ENCODE results near the gene SPI1. TPM values are rescaled to one million over a fixed set of nuclear protein-coding genes. Genes with fewer than 3 reads are reported as not detected.

The SPI1 gene
- total RNA-seq (21.1 TPM), polyA plus RNA-seq (40.0 TPM)
- long read RNA-seq, donor 1, partial matches to known transcripts: 0 of 3 reads
- long read RNA-seq, donor 1, other reads (novel, unspliced or antisense): 0 of 3 reads
- long read RNA-seq, donor 2: 0 reads
- long read RNA-seq, donor 3, transcript SPI1-202 (5 exons, 1,403 nt): major isoform, 6 of 10 reads
- long read RNA-seq, donor 3, partial matches to known transcripts: 0 of 10 reads
- long read RNA-seq, donor 3, other reads (novel, unspliced or antisense): 0 of 10 reads
- long read RNA-seq, donor 4, transcript SPI1-202 (5 exons, 1,403 nt): major isoform, 5 of 9 reads
- long read RNA-seq, donor 4, partial matches to known transcripts: 0 of 9 reads
- long read RNA-seq, donor 4, other reads (novel, unspliced or antisense): 0 of 9 reads
- long read RNA-seq, donor 5, transcript SPI1-202 (5 exons, 1,403 nt): major isoform, 17 of 26 reads
- long read RNA-seq, donor 5, transcript SPI1-201 (5 exons, 1,168 nt): minor isoform, 6 of 26 reads
- long read RNA-seq, donor 5, partial matches to known transcripts: 0 of 26 reads
- long read RNA-seq, donor 5, other reads (novel, unspliced or antisense): 0 of 26 reads
- long read RNA-seq, donor 6, transcript SPI1-202 (5 exons, 1,403 nt): major isoform, 11 of 15 reads
- long read RNA-seq, donor 6, partial matches to known transcripts: 0 of 15 reads
- long read RNA-seq, donor 6, other reads (novel, unspliced or antisense): 0 of 15 reads
- long read RNA-seq, donor 7, transcript SPI1-202 (5 exons, 1,403 nt): major isoform, 13 of 26 reads
- long read RNA-seq, donor 7, transcript SPI1-201 (5 exons, 1,168 nt): minor isoform, 5 of 26 reads
- long read RNA-seq, donor 7, partial matches to known transcripts: 5 of 26 reads
- long read RNA-seq, donor 7, other reads (novel, unspliced or antisense): 0 of 26 reads
- long read RNA-seq, donor 8, partial matches to known transcripts: 0 of 8 reads
- long read RNA-seq, donor 8, other reads (novel, unspliced or antisense): 0 of 8 reads
- long read RNA-seq, donor 9, transcript SPI1-202 (5 exons, 1,403 nt): major isoform, 5 of 7 reads
- long read RNA-seq, donor 9, partial matches to known transcripts: 0 of 7 reads
- long read RNA-seq, donor 9, other reads (novel, unspliced or antisense): 0 of 7 reads
- long read RNA-seq, donor 10, partial matches to known transcripts: 0 of 6 reads
- long read RNA-seq, donor 10, other reads (novel, unspliced or antisense): 0 of 6 reads

DNA sequence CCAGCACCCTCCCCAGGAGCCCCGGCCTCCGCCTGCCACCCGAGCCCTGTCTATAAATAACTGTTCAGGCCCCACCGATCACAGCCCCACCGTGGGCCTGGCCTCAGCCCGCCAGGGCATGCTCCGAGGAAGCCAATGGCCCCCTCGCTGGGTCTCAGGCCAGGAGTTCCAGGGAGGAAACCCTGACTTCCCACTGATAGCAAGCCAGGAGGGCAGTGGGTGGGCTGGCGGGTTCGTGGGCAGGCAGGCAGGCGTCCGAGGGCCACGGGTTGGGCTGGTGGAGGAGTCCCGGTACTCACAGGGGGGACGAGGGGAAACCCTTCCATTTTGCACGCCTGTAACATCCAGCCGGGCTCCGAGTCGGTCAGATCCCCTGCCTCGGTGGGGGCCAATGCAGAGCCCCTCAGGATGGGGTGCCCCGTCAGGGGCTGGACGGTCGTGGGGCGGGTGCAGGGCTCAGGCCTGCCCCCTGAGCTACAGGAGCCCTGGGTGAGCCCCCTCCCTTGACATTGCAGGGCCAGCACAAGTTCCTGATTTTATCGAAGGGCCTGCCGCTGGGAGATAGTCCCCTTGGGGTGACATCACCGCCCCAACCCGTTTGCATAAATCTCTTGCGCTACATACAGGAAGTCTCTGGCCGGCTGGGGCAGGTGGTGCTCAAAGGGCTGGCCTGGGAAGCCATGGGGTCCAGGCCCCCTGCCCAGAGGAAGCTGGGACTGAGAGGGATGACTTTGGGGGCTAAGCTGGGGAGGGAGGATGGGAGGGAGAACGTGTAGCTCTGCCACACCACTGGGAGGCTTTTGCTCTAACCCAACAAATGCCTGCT is at the start of gene SPI1:
SPI1 (minus strand) TSS at position 538 of the 826 bp plus-strand sequence; CDS start at position 344, 194 bp downstream.
- H3K27me3 ChIP-seq (ENCODE audit: control insufficient read depth in 2 of 2, insufficient read depth in 1 of 2, low read length in 1 of 2): peaks cover 0 to 3% of the 10 kb centered on the region in 2 donors
- no peaks in the 10 kb centered on the region for H3K36me3 ChIP-seq (ENCODE audit: control insufficient read depth in 2 of 2, insufficient read depth in 2 of 2, low read length in 1 of 2)
- no peaks in the 10 kb centered on the region for H3K9me3 ChIP-seq (ENCODE audit: control insufficient read depth in 2 of 2, insufficient read depth in 1 of 2, low read length in 1 of 2)
- peak in 1 of 9 donors; percentile 55 for DNase-seq (ENCODE audit: low read depth in 6 of 9, low spot score in 9 of 9)
- H3K4me1 ChIP-seq (ENCODE audit: control insufficient read depth in 2 of 2, insufficient read depth in 2 of 2, low read length in 2 of 2): peaks cover 2 to 15% of the 10 kb centered on the region in 2 donors
- peak within 1 kb of the TSS in 1 of 2 donors; percentile 34 for H3K4me3 ChIP-seq (ENCODE audit: low read length in 2 of 2)
- H3K27ac ChIP-seq (ENCODE audit: low read depth in 1 of 2, low read length in 1 of 2): peak within 1 kb of the TSS; percentile 56 to 64
- WGBS: 22% methylated on average over 31 of the region's 31 CpGs

DNA sequence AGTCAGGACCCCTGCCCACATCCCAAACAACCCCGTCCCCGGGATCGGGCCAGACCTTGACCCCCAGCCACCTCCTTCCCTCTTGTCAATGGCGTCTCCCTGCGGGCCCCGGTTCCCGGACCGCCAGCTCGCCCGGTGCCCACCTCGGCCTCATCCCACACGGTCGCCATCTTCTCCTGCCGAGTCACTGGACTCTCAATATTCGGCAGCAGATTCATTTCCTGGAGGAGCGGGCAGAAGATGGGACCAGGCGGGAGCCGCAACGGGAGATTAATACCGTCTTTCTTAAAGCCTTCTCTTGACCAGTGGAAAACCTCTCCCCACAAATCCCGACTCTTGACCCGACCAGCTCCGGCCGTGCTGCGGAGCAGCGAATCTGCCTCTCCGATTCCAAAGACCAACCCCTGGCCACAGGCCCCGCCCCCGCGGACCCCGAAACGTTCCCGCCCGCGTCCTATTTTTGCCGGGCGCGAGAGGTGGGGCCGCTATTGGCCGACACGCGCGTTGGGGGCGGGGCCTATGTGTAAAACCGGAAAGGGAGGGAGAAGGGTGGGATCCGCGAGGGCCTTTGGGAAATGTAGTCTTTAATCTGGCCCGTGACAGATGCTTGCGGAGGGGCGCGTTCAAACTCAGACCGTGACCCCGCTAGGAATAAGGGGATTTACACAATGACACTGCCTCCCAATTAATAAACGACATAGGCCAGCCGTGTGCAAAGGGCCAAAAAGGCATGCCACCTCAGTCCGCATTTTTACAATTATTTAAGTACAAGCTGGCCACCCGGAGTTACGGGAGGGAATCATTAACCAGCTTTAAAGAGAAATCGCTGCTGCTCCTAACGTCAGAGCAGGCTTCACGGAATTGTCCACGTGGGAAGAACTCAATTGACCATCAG is 48.0 kb upstream of the SPI1 start, which contains the start of gene PSMC3:
PSMC3 (minus strand) TSS at position 378 of the 895 bp plus-strand sequence; CDS start at position 218, 160 bp downstream.
- peaks cover 0 to 3% of the 10 kb centered on the region in 2 donors for H3K9me3 ChIP-seq (ENCODE audit: control insufficient read depth in 2 of 2, insufficient read depth in 1 of 2, low read length in 1 of 2)
- peak within 1 kb of the TSS; percentile 73 to 86 for H3K27ac ChIP-seq (ENCODE audit: low read depth in 1 of 2, low read length in 1 of 2)
- H3K36me3 ChIP-seq (ENCODE audit: control insufficient read depth in 2 of 2, insufficient read depth in 2 of 2, low read length in 1 of 2): peaks cover 35% of the 10 kb centered on the region in 2 donors
- no peaks in the 10 kb centered on the region for H3K27me3 ChIP-seq (ENCODE audit: control insufficient read depth in 2 of 2, insufficient read depth in 1 of 2, low read length in 1 of 2)
- peak within 1 kb of the TSS; percentile 81 to 100 for H3K4me3 ChIP-seq (ENCODE audit: low read length in 2 of 2)
- peak; percentile 88 to 98 (median 95) for DNase-seq (ENCODE audit: low read depth in 6 of 9, low spot score in 9 of 9)
- peaks cover 22 to 34% of the 10 kb centered on the region in 2 donors for H3K4me1 ChIP-seq (ENCODE audit: control insufficient read depth in 2 of 2, insufficient read depth in 2 of 2, low read length in 2 of 2)
- under 1% methylated on average over 62 of the region's 62 CpGs for WGBS

GRCh38 chr11:47425611-47426010 is 47.3 kb upstream of the SPI1 start:
- H3K27ac ChIP-seq (ENCODE audit: low read depth in 1 of 2, low read length in 1 of 2): peak overlapping the region in 1 of 2 donors; percentile 86
- DNase-seq (ENCODE audit: low read depth in 6 of 9, low spot score in 9 of 9): no peak
- H3K4me3 ChIP-seq (ENCODE audit: low read length in 2 of 2): peak overlapping the region; percentile 81 to 100
- H3K36me3 ChIP-seq (ENCODE audit: control insufficient read depth in 2 of 2, insufficient read depth in 2 of 2, low read length in 1 of 2): peaks cover 42% of the 10 kb centered on the region in 2 donors
- peaks cover 0 to 3% of the 10 kb centered on the region in 2 donors for H3K9me3 ChIP-seq (ENCODE audit: control insufficient read depth in 2 of 2, insufficient read depth in 1 of 2, low read length in 1 of 2)
- H3K4me1 ChIP-seq (ENCODE audit: control insufficient read depth in 2 of 2, insufficient read depth in 2 of 2, low read length in 2 of 2): peaks cover 17 to 27% of the 10 kb centered on the region in 2 donors
- WGBS: under 1% methylated on average over 14 of the region's 14 CpGs
- no peaks in the 10 kb centered on the region for H3K27me3 ChIP-seq (ENCODE audit: control insufficient read depth in 2 of 2, insufficient read depth in 1 of 2, low read length in 1 of 2)

- H3K9me3 ChIP-seq (ENCODE audit: control insufficient read depth in 2 of 2, insufficient read depth in 1 of 2, low read length in 1 of 2): no peaks in the 10 kb centered on the region
- no peak overlapping the region for H3K4me3 ChIP-seq (ENCODE audit: low read length in 2 of 2)
- H3K27ac ChIP-seq (ENCODE audit: low read depth in 1 of 2, low read length in 1 of 2): no peak overlapping the region
- no peak for DNase-seq (ENCODE audit: low read depth in 6 of 9, low spot score in 9 of 9)
- H3K4me1 ChIP-seq (ENCODE audit: control insufficient read depth in 2 of 2, insufficient read depth in 2 of 2, low read length in 2 of 2): no peaks in the 10 kb centered on the region
- peaks cover 85 to 88% of the 10 kb centered on the region in 2 donors for H3K36me3 ChIP-seq (ENCODE audit: control insufficient read depth in 2 of 2, insufficient read depth in 2 of 2, low read length in 1 of 2)
- 96% methylated on average over 23 of the region's 23 CpGs for WGBS
- no peaks in the 10 kb centered on the region for H3K27me3 ChIP-seq (ENCODE audit: control insufficient read depth in 2 of 2, insufficient read depth in 1 of 2, low read length in 1 of 2)
These were observed 40.3 kb upstream of the SPI1 start for GRCh38 chr11:47418454-47419259.

GRCh38 chr11:47417712-47418111 is 39.4 kb upstream of the SPI1 start:
- Histone ChIP-seq H3K9me3 (ENCODE audit: control insufficient read depth in 2 of 2, insufficient read depth in 1 of 2, low read length in 1 of 2) (no peaks in the 10 kb centered on the region), H3K36me3 (ENCODE audit: control insufficient read depth in 2 of 2, insufficient read depth in 2 of 2, low read length in 1 of 2) (peaks cover 83 to 85% of the 10 kb centered on the region in 2 donors), H3K4me1 (ENCODE audit: control insufficient read depth in 2 of 2, insufficient read depth in 2 of 2, low read length in 2 of 2) (no peaks in the 10 kb centered on the region), H3K4me3 (ENCODE audit: low read length in 2 of 2) (no peak overlapping the region), H3K27me3 (ENCODE audit: control insufficient read depth in 2 of 2, insufficient read depth in 1 of 2, low read length in 1 of 2) (no peaks in the 10 kb centered on the region), H3K27ac (ENCODE audit: low read depth in 1 of 2, low read length in 1 of 2) (no peak overlapping the region)
- DNase-seq (ENCODE audit: low read depth in 6 of 9, low spot score in 9 of 9): no peak
- 98% methylated on average over 6 of the region's 6 CpGs for WGBS

DNA sequence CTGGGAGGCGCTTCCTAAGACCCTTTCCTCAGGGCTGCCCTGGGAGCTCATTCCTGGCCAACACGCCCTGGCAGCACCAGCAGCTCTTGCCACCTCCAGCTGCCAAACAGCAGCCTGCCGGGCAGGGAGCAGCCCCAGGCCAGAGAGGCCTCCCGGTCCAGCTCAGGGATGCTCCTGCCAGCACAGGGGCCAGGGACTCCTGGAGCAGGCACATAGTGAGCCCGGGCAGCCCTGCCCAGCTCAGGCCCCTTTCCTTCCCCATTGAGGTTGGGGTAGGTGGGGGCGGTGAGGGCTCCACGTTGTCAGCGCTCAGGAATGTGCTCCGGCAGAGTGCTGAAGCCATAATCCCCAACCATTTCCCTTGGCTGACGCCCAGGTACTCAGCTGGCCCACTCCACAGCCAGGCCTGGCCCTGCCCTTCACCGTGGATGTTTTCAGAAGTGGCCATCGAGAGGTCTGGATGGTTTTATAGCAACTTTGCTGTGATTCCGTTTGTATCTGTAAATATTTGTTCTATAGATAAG is 37.7 kb upstream of the SPI1 start:
- whole genome bisulfite sequencing: 87% methylated on average over 13 of the region's 13 CpGs
- peaks cover 74 to 76% of the 10 kb centered on the region in 2 donors for H3K36me3 ChIP-seq (ENCODE audit: control insufficient read depth in 2 of 2, insufficient read depth in 2 of 2, low read length in 1 of 2)
- H3K9me3 ChIP-seq (ENCODE audit: control insufficient read depth in 2 of 2, insufficient read depth in 1 of 2, low read length in 1 of 2): no peaks in the 10 kb centered on the region
- no peak for DNase-seq (ENCODE audit: low read depth in 6 of 9, low spot score in 9 of 9)
- H3K27ac ChIP-seq (ENCODE audit: low read depth in 1 of 2, low read length in 1 of 2): peak overlapping the region in 1 of 2 donors; percentile 43
- no peak overlapping the region for H3K4me3 ChIP-seq (ENCODE audit: low read length in 2 of 2)
- no peaks in the 10 kb centered on the region for H3K27me3 ChIP-seq (ENCODE audit: control insufficient read depth in 2 of 2, insufficient read depth in 1 of 2, low read length in 1 of 2)
- no peaks in the 10 kb centered on the region for H3K4me1 ChIP-seq (ENCODE audit: control insufficient read depth in 2 of 2, insufficient read depth in 2 of 2, low read length in 2 of 2)
